ENCODE measurements around the gene PARD3.

The PARD3 gene

GRCh38 chr10:34107626-34108516 is 707.2 kb downstream of the PARD3 start:
- DNase-seq = no peak

- no peak for DNase-seq
Observed at GRCh38 chr10:34106356-34106885, 708.7 kb downstream of the PARD3 start.

- DNase-seq = no peak
Observed at GRCh38 chr10:34104829-34105572, 710.1 kb downstream of the PARD3 start.

- no peak for DNase-seq
Observed at GRCh38 chr10:34102893-34103506, 712.1 kb downstream of the PARD3 start.

- no peak for DNase-seq
Observed at GRCh38 chr10:34102237-34102673, 712.8 kb downstream of the PARD3 start.

GRCh38 chr10:34101001-34101400 is 714.1 kb downstream of the PARD3 start:
- DNase-seq = no peak

- DNase-seq = no peak
Observed at GRCh38 chr10:34098821-34099567, 716.1 kb downstream of the PARD3 start.

- DNase-seq = no peak
Observed at GRCh38 chr10:34097682-34098081, 717.4 kb downstream of the PARD3 start.

- DNase-seq = no peak
Observed at GRCh38 chr10:34094961-34095360, 720.1 kb downstream of the PARD3 start.

- no peak for DNase-seq
Observed at GRCh38 chr10:34094146-34094696, 720.9 kb downstream of the PARD3 start.

- no peak for DNase-seq
Observed at GRCh38 chr10:34092891-34093290, 722.2 kb downstream of the PARD3 start.

GRCh38 chr10:34091635-34092195 is 723.4 kb downstream of the PARD3 start:
- DNase-seq = no peak

GRCh38 chr10:34089253-34089652 is 725.8 kb downstream of the PARD3 start:
- DNase-seq = no peak

GRCh38 chr10:34088208-34088794 is 726.8 kb downstream of the PARD3 start:
- no peak for DNase-seq

GRCh38 chr10:34087095-34087418 is 728.0 kb downstream of the PARD3 start:
- no peak for DNase-seq

- no peak for DNase-seq
Observed at GRCh38 chr10:34083567-34083966, 731.5 kb downstream of the PARD3 start.

- DNase-seq = no peak
Observed at GRCh38 chr10:34081948-34082347, 733.1 kb downstream of the PARD3 start.

- no peak for DNase-seq
Observed at GRCh38 chr10:34081347-34081743, 733.8 kb downstream of the PARD3 start.

- DNase-seq = no peak
Observed at GRCh38 chr10:34080485-34081346, 734.4 kb downstream of the PARD3 start.

GRCh38 chr10:34079702-34080484 is 735.2 kb downstream of the PARD3 start:
- DNase-seq = no peak
